NB4 (cell line): ENCODE measurements around the gene ACOT2.

Source experiments
- CTCF ChIP-seq: IDR thresholded peaks from one replicate; pipeline ENCODE4 v1.5.1; 2012; ENCODE audit warnings: low read depth, low read length
- POLR2A ChIP-seq: IDR thresholded peaks from 2 replicates; pipeline ENCODE4 v1.6.1; 2011; ENCODE audit warnings: mild to moderate bottlenecking; ENCODE audit not compliant: insufficient read length; ENCODE audit errors: extremely low read depth

- TF ChIP-seq CTCF, result no peak
- TF ChIP-seq POLR2A, result no peak
These were observed 44.5 kb upstream of the ACOT2 start for GRCh38 chr14:73524493-73524892.
